GM21390 (cell line): Measurements from ENCODE around the gene BRAT1.

Experiments
- ATAC-seq: cut with Tn5 transposase; IDR thresholded peaks from one replicate; pipeline ENCODE4 v1.9.1; 2021; ENCODE audit not compliant: unreplicated experiment

BRAT1 gene

DNA sequence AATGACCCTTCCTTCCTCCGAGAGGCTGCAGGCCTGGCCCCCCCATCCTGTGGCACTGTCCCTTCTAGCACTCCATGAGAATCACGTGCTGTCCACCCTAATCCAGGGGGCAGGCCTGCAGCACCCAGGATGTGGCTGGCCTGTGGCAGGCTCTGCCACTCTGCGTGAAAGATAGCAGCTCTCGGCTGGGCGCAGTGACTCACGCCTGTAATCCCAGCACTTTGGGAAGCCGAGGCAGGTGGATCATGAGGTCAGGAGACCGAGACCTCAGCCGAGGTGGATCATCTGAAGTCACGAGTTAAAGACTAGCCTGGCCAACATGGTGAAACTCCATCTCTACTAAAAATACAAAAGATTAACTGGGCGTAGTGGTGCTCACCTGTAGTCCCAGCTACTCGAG is 54.6 kb downstream of the BRAT1 start:
- no peak for ATAC-seq

DNA sequence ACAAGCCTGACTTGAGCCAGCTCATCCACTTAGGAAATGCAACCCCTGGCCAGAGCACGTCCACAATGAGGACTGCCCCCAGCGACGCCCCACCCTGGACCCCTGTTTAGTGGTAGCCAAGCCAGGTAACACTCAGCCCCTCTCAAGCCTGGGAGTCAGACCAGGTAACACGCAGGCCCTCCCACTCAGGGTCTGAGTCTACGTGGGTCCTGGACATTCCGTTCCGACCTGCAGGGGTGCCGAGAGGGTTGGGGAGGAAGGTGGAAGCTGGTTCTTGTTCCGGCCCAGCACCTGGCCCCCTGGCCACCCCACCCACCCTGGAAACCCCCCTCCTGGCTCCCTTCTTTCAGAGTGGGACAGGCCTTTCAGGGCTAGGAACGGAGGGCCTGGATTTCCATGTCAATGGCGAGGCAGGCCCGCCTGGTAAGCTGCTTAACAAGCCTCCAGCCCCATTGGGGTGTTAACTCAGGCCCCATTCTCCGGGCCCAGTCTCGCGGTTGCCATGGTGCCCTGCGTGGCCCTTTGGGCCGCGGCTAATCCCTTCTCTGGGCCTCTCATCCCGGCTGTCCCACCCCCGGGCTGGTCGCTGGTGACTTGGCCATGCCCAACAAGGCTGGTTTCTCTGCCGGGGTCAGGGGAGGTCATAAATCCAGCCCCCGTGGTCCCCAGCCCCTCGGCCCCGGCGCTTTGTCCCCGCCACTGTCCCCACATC is 55.4 kb downstream of the BRAT1 start:
- ATAC-seq: no peak

DNA sequence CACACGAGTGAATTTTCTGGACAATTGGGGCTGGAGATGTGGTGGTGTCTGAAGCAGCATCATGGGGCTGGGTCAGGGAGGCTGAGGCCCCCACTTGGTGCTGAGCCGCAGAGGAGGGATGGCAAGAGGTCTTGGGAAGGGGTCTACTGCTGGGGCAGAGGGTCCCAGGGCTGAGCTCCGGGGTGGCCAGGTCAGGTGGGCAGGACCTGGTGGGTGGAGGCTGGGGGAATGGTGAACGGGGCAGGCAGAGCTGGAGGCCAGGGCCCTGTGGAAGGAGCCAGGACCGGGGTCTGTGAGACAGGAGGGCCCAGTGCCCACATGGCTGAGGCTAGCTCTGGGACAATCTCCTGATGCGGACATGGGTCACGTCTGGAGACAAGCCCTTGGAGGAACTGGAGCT is 56.1 kb downstream of the BRAT1 start:
- no peak for ATAC-seq

DNA sequence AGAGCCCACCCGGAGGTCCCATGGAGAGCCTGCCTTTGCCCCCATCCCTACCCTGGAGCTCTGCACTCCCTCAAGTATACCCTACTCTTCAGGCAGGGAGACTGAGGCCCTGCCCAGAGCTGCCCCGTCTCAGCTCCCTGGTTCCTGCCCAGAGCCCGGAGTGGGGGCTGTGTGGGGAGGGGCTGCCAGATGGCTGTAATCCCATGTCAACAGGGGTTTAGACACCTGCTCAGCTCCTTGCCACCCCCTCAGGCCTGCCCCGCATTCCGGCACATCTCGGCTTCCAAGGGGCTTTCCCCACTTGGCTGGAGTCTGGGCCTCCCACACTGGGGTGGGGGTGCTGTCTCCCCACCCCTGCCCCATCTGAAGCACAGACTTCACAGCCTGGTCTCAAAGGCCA is 56.6 kb downstream of the BRAT1 start:
- no peak for ATAC-seq

DNA sequence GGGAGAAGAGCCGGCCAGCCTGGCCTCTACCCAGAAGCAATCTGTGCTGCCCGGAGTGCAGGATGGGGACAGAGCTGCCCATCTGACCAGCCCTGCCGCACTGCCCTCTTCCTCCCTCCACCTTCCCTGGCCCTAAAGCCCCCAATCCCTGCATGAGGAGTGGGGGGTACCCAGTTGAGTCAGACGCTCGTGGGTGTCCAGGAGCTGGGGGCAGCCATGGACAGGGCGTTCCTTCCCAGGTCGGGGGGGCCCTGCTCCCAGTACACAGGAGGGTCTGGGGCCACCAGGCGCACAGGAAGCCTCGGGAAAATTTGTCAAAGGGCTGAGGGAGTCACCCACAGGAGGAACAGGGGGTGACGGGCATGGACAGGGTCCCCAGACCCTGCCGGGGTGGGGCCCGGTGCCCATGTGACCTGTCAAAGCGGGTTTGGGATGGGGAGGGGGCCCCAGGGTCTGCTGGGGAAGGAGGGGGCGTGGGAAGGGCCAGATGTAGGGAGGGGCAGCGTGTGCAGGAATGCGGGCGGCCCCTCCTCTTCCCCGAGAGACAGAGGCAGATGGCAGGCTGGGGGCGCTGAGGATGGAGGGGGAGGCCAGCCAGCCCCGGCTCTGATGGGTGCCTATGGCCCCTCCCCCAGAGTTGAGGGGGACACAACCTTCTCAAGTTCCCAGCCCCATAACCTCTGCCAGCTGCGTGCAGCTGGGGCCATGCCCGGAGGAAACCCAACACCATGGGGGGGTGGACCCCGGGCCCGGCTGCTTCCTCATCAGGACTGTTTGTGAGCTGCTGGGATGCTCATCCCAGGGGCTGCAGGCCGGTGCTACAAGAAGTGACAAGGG is 57.6 kb downstream of the BRAT1 start:
- ATAC-seq: no peak

DNA sequence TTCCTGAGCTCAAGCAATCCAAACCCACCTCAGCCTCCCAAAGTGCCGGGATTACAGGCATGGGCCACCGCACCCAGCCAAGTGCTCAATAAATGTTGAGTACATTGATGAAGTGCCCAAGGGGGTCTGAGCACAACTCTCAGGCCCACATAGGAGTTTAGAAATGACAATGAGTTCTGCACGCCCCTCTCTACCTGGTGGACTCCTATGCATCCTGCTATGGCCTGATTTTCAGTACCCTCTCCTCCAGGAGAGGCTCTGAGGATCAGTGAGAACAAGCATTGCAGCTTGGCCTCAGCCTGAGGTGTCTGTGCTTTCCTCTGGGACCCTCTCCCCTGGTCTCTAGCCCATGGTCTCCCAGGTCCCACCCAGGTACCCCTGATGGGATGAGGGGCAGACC is 58.3 kb downstream of the BRAT1 start:
- ATAC-seq: no peak

DNA sequence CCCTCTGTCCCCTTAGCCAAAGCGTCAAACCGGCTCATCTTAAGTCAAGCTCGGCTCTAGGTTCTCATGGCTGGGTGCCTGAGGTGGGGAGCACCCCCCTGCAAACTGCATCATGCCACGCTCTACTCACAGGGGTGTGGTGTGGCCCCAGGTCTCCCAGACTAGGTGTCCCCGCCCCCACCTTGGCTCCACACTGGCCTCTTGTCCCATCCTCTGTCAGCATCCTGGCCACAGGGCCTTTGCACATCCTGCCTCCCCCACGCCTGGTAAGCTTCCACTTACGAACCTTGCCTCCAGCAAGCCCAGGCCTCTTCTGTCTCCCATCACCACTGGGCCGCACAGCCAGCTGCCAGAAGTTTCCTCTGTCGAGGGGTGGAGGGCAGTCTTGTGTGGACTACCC is 58.9 kb downstream of the BRAT1 start:
- ATAC-seq: no peak

DNA sequence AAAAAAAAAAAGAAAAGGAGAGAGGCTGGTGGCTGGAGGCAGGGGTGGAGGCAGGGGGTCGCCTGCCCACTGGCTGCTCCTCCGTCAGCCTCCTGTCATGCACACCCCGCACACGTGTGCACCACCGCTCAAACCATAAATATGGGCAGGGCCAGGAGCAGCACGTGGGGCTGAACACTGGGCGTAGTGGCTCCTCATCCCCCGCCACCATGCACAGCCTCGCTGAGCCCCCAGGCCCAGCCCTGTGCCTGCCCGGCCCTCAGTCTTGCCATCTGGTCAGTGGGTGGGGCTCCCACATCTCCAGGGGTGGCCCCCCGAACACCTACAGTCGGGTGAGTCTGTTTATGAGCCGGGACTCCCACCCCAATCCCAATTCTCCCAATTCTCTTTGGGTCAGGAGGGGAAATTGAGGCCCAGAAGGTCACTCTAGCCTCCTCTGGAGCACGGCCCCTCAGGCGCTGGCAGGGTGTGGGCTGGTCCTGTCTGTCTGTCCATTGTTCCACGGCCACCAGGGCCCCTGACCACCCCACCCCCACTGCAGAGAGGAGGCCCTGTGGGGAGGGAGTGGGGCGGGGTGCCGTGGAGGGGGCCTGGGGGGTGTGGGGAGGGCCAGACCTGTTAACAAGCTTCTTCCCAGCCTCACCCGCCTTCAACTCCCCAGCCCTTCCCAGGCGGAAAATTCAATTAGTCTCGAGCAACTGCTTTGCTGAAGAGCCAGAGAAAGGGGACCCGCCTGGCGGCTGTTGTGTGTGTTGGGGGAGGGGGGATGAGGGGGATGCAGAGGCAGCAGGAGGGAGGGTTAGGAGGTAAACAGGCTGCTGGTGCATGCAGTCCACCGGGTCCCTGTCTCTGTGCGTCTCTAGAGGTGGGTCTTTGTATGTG is 59.7 kb downstream of the BRAT1 start:
- ATAC-seq: no peak

DNA sequence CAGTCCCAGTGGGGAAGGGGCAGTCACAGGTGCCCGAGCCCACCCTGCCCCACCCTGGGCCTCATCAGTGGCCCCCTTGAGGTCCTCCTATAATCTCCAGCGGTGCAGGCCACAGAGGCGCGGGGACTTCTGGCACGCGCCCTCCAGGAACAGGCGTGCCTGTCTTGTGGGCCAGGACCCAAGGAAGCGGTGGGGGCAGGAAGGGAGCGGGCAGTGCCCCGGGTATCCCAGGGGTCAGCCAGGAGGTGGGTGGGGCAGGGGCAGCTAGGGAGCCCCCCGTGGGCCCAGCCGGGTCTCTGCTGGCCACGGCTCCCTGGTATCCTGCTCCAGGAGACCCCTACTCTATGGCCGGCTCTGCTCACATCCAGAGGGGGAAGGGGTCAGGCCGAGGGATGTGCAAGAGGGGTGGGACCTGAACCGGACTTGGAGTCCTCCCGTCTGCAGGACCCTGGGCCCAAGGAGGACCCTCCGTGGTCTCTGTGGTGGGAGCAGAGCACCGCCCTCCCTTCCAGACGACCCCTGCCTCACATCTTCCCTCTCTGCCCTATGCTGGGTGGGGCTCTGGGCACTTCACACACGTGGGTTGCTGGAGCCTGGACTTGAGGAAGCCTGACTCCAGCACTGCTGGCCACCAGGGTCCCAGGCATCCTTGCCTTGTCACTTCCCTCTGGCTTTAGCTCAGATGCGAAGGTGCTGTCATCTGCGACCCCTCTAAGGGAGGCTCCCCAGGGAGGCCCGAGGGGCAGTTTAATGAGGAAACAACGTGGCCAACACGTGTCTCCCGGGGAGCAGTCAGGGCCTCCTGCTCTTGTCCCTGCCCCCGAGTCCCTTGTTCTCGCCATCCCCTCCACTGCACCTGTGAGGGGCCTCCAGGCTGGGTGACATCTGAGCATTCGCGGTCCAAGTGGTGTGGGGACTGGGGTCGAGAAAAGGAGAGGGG is 60.9 kb downstream of the BRAT1 start:
- ATAC-seq: no peak

DNA sequence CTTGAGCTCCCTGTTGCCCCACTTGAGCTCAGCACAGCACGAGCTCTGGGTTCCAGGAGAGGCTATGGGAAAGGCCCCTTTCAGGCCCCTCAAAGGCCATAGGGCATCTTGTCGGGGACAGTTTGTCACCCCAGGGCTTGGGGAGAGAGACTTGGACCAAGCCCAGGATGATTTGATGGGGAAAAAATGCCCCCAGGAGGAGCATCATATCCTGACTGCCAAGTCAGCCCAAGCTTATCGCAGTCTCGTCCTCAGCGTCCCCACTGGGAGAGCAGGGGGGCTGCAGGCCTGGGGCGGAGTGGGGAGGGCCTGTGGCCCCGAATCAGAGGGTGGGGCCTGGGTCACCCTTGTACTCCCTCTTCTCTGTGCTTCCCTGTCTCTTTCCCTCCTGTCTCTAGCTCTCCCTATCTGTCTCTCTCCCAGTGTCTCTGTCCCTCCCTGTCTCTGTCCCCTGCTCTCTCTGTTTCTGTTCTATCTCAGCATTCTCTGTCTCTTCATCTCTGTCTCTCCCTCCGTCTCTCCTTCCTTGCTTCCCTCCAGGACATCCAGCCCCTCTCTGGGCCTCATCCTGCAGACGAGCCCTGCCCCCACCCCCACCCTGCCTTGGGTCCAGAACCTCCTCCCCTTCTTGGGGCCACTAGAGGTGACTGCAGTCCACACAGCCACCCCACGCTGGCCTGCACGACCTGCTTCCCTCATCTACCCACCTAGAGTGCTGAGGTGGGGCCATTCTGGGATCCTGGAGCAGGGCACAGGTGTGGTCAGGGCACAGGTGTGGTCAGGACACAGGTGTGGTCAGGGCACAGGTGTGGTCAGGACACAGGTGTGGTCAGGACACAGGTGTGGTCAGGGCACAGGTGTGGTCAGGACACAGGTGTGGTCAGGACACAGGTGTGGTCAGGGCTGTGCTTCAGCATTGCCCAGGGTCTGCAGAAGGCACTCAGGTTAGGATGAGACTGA is 61.8 kb downstream of the BRAT1 start:
- ATAC-seq: no peak

DNA sequence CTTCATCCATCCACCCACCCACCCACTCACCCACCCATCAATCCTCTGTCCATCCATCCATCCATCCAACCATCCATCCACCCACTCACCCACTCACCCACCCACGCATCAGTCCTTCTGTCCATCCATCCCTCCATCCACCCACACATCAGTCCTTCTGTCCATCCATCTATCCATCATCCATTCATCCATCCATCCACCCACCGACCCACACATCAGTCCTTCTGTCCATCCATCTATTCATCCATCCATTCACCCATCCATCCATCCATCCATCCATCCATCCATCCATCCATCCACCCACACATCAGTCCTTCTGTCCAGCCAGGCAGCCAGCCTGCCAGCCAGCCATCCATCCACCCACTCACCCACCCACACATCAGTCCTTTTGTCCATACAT is 63.3 kb downstream of the BRAT1 start:
- no peak for ATAC-seq

DNA sequence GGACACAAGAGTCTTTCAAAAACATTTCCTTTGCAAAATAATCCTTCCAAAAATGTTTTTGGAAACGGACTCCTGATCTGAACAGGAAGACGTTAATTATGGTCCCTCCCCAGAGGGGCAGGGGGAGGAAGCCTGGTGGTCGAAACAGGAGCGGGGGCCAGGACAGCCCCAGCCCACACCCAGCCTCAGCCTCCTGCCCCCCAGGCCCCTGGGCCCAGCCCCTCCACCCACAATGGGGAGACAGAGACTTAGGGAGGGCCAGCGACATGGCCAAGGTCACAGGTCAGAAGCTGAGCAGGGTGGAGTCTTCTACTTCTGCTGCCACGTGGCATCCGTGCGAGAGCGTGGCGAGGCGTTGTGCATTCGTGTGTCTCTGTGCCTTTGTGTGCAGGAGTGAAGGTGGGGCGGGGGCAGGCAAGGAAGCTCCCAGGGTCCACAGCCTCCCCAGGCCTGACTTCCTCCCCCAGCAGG is 65.1 kb downstream of the BRAT1 start:
- no peak for ATAC-seq

DNA sequence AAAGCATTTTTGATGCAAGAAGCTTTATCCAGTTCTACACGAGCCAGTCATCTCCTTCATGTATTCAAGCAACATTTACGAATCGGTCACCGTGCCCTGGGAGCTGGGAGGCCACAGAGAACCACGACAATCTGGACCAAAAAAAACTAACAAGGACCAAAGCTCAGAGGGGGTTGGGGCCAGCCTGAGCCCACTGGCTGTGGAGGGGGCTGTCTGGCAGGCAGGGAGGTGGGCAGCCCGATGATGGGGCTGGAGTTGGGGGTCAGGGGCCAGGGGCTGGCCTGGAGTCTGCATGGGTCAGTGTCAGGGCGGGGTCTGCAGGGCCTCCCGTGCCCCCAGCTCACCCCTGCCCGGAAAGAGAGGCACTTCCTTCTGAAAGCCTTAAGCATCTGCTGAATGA is 66.6 kb downstream of the BRAT1 start:
- no peak for ATAC-seq

DNA sequence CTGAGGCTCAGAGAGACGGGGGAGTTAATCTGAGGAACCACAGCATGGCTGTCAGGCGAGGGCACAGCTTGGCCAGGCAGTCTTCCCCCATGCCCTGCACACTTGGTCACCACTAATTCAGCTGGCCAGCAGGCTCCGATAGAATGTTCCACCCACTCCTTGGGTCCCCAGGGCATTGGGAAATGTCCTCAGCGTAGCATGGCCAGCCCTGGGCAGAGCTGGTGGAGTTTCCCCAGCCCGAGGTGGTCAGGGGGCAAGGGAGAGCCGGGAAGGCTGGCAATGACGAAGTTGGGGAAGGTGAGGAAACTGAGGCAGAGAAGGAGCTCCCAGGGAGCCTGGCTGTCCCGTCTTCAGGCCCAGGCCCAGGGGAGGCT is 67.1 kb downstream of the BRAT1 start:
- ATAC-seq: no peak
